ENCODE data around the gene HNRNPF.
"Not testable (repeated sequence)": the region's sequence is repeated elsewhere in the genome, so short reads cannot be mapped to it uniquely, and the experiment has no call there.

The HNRNPF gene

DNA sequence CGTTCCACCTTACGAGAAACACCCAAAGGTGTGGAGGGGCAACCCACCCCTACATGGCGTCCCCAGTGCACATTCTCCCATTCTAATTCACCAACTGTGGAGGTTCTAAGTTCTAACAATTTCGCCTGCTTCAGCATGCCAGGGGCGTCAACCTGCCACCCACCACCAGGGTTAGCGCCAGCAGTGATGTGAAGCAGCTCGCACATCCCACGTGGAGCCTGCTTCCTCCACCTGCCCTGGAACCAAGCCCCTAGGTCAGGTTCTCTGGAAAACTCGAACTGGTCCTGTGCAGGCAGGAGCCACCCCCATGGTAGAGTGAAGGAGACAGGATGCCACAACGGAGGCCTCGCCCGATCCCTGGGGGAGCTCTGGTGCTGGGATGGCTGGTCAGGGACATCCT is 70.9 kb downstream of the HNRNPF start:
- no peak overlapping the region for H3K4me3 ChIP-seq (ENCODE audit: low read depth, low read length)
- in situ Hi-C loops (cut with HindIII; ENCODE audit: low sequenced_read_pairs) = no loop called here
- TF ChIP-seq, protein P1, sequence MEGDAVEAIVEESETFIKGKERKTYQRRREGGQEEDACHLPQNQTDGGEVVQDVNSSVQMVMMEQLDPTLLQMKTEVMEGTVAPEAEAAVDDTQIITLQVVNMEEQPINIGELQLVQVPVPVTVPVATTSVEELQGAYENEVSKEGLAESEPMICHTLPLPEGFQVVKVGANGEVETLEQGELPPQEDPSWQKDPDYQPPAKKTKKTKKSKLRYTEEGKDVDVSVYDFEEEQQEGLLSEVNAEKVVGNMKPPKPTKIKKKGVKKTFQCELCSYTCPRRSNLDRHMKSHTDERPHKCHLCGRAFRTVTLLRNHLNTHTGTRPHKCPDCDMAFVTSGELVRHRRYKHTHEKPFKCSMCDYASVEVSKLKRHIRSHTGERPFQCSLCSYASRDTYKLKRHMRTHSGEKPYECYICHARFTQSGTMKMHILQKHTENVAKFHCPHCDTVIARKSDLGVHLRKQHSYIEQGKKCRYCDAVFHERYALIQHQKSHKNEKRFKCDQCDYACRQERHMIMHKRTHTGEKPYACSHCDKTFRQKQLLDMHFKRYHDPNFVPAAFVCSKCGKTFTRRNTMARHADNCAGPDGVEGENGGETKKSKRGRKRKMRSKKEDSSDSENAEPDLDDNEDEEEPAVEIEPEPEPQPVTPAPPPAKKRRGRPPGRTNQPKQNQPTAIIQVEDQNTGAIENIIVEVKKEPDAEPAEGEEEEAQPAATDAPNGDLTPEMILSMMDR (IDR thresholded peaks at IDR 0.05; ENCODE audit: low read depth, low read length) = no peak
- no peak for DNase-seq (ENCODE audit: low read depth, low spot score)

DNA sequence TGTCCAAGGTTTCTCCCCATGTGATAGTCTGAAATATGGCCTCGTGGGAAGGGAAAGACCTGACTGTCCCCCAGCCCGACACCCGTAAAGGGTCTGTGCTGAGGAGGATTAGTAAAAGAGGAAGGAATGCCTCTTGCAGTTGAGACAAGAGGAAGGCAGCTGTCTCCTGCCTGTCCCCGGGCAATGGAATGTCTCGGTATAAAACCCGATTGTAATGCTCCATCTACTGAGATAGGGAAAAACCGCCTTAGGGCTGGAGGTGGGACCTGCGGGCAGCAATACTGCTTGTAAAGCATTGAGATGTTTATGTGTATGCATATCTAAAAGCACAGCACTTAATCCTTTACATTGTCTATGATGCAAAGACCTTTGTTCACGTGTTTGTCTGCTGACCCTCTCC is 71.5 kb downstream of the HNRNPF start:
- H3K4me3 ChIP-seq (ENCODE audit: low read depth, low read length); DNase-seq (ENCODE audit: low read depth, low spot score); in situ Hi-C loops (cut with HindIII; ENCODE audit: low sequenced_read_pairs): not testable (repeated sequence)

DNA sequence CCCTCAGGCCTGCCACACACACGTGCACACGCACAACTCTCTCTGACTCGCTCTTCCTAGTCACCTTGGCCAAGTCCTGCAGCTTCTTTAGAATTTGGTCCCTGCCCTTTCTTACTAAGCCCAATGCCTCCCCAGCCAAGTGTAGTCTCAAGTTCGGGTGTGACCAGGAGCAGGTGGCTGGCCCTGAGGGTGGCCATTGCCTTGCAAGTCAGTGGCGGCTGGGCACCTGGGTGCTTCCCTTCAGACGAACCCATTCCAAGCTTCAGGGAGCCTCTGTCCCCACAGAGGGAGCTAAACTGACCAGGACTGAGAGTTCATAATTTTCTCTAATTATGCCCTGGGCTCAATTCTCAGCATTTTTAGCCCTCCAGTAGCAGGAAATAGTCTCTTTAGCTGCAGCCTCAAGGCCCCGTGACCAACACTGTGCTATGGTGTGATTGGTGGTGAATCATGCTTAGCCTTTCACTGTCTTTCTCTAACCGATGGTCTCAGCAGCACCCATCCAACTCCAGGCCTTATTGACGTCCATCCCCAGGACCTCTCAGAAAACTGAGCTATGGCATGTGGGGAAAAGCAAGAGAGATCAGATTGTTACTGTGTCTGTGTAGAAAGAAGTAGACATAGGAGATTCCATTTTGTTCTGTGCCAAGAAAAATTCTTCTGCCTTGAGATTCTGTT is 72.2 kb downstream of the HNRNPF start:
- no peak for DNase-seq (ENCODE audit: low read depth, low spot score)
- TF ChIP-seq, protein P1 (IDR thresholded peaks at IDR 0.05; ENCODE audit: low read depth, low read length) = no peak
- in situ Hi-C loops (cut with HindIII; ENCODE audit: low sequenced_read_pairs) = no loop called here
- H3K4me3 ChIP-seq (ENCODE audit: low read depth, low read length) = no peak overlapping the region

DNA sequence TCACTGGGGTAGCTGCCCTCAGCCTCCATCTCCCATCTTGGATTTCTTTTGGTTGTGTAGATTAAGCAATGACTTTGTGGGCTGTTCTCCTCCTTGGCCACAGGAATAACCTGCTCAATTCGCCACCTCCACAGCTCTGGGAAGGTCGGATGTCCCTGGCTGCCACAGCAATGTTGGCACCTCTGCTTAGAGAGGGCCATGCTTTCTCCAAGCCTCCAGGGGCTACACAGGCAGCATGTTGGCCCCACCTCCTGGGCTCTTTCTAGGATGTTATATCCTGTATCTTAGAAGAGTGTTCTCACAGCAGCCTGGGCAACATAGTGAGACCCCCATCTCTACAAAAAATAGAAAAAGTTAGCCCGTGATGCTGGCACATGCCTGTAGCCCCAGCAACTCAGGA is 72.9 kb downstream of the HNRNPF start:
- H3K4me3 ChIP-seq (ENCODE audit: low read depth, low read length) = no peak overlapping the region

More for the DNA sequence above, 72.9 kb downstream of the HNRNPF start:
- DNase-seq (ENCODE audit: low read depth, low spot score) = no peak
- TF ChIP-seq, protein P1 (IDR thresholded peaks at IDR 0.05; ENCODE audit: low read depth, low read length) = no peak
- in situ Hi-C loops (cut with HindIII; ENCODE audit: low sequenced_read_pairs) = no loop called here
